GM23338 (cell line): Measurements from ENCODE around the gene SPIRE1. TPM values are rescaled to one million over a fixed set of nuclear protein-coding genes. Genes with fewer than 3 reads are reported as not detected.
A peak's percentile ranks its signal among the peaks of the same experiment; 100 is the strongest.

Source experiments
- ATAC-seq: fragments of 200-7000 bp; cut with Tn5 transposase; 3 replicates; pipeline ENCODE4 v1.9.1; 2020
- DNase-seq: peaks from one replicate; pipeline ENCODE4 v3.0.0-alpha.2; 2015; ENCODE audit warnings: low spot score
- H2AFZ ChIP-seq: fragments of 200-600 bp; sonication (generic); 2 replicates; pipeline ENCODE4 v1.8.0; 2016; ENCODE audit warnings: antibody characterized with exemption, mild to moderate bottlenecking, moderate library complexity
- H3F3A ChIP-seq: fragments of 200-600 bp; sonication (generic); replicated peaks from 2 replicates; pipeline ENCODE4 v1.8.0; 2017; ENCODE audit warnings: antibody characterized with exemption, mixed run types, low read depth
- H3K27ac ChIP-seq: fragments of 200-600 bp; sonication (generic); 2 replicates; pipeline ENCODE4 v1.6.1; 2016; ENCODE audit warnings: low read depth
- H3K27me3 ChIP-seq: fragments of 200-600 bp; sonication (generic); 2 replicates; pipeline ENCODE4 v1.8.0; 2016; ENCODE audit warnings: mild to moderate bottlenecking, mixed run types, moderate library complexity; ENCODE audit not compliant: insufficient read depth
- H3K36me3 ChIP-seq: fragments of 200-600 bp; sonication (generic); 2 replicates; pipeline ENCODE4 v1.8.0; 2016; ENCODE audit warnings: mild to moderate bottlenecking; ENCODE audit not compliant: insufficient read depth
- H3K4me1 ChIP-seq: fragments of 200-600 bp; sonication (generic); 2 replicates; pipeline ENCODE4 v1.8.0; 2016; ENCODE audit warnings: mild to moderate bottlenecking, moderate library complexity; ENCODE audit not compliant: insufficient read depth
- H3K4me2 ChIP-seq: fragments of 200-600 bp; sonication (generic); 2 replicates; pipeline ENCODE4 v1.7.1; 2017; ENCODE audit warnings: mixed run types
- H3K4me3 ChIP-seq: fragments of 200-600 bp; sonication (generic); 2 replicates; pipeline ENCODE4 v1.6.1; 2016; ENCODE audit warnings: mixed run types
- H3K79me2 ChIP-seq: fragments of 200-600 bp; sonication (generic); replicated peaks from 2 replicates; pipeline ENCODE4 v1.8.0; 2017; ENCODE audit warnings: mild to moderate bottlenecking; ENCODE audit not compliant: insufficient read depth
- H3K9me2 ChIP-seq: fragments of 200-600 bp; sonication (generic); 2 replicates; pipeline ENCODE4 v1.8.0; 2017; ENCODE audit not compliant: insufficient read depth
- H4K20me1 ChIP-seq: fragments of 200-600 bp; sonication (generic); replicated peaks from 2 replicates; pipeline ENCODE4 v1.8.0; 2017; ENCODE audit warnings: mild to moderate bottlenecking; ENCODE audit not compliant: insufficient read depth
- H3K27ac Mint-ChIP-seq: 2 replicates; pipeline ENCODE4 v1.8.0; 2020; ENCODE audit warnings: inconsistent platforms, mild to moderate bottlenecking, moderate library complexity, mixed read lengths
- H3K27me3 Mint-ChIP-seq: 3 replicates; pipeline ENCODE4 v1.8.0; 2022; ENCODE audit warnings: low read depth, mild to moderate bottlenecking, moderate library complexity, mixed read lengths, inconsistent platforms; ENCODE audit not compliant: insufficient read depth, poor library complexity
- H3K36me3 Mint-ChIP-seq: 3 replicates; pipeline ENCODE4 v1.8.0; 2021; ENCODE audit warnings: low read depth, mild to moderate bottlenecking, inconsistent platforms, moderate library complexity, mixed read lengths
- H3K4me1 Mint-ChIP-seq: 3 replicates; pipeline ENCODE4 v1.8.0; 2020; ENCODE audit warnings: mild to moderate bottlenecking, inconsistent platforms, mixed read lengths
- H3K4me3 Mint-ChIP-seq: 3 replicates; pipeline ENCODE4 v1.8.0; 2021; ENCODE audit warnings: moderate library complexity, mild to moderate bottlenecking, inconsistent platforms, mixed read lengths
- H3K9me3 Mint-ChIP-seq: 3 replicates; pipeline ENCODE4 v1.8.0; 2020; ENCODE audit warnings: moderate library complexity, mild to moderate bottlenecking, inconsistent platforms, mixed read lengths
- CREB1 ChIP-seq: fragments of 250-450 bp; sonication (Bioruptor Pico); IDR thresholded peaks from 2 replicates; pipeline ENCODE4 v1.5.0; 2020; ENCODE audit warnings: low read depth, mild to moderate bottlenecking, moderate library complexity
- EZH2 ChIP-seq: fragments of 200-600 bp; sonication (generic); IDR thresholded peaks from one replicate; pipeline ENCODE4 v1.8.0; 2017; ENCODE audit warnings: antibody characterized with exemption, mild to moderate bottlenecking, low read depth; ENCODE audit not compliant: unreplicated experiment
- EZH2phosphoT487 ChIP-seq: fragments of 200-600 bp; sonication (generic); IDR thresholded peaks from one replicate; pipeline ENCODE4 v1.8.1; 2018; ENCODE audit warnings: antibody characterized with exemption; ENCODE audit not compliant: unreplicated experiment
- JUNB ChIP-seq: IDR thresholded peaks from one replicate; pipeline ENCODE4 v1.6.1; 2016; ENCODE audit warnings: antibody characterized with exemption; ENCODE audit not compliant: unreplicated experiment
- NANOG ChIP-seq: IDR thresholded peaks from 2 replicates; pipeline ENCODE4 v1.6.1; 2016; ENCODE audit warnings: antibody characterized with exemption, borderline replicate concordance
- POLR2AphosphoS5 ChIP-seq: IDR thresholded peaks from 2 replicates; pipeline ENCODE4 v1.6.1; 2016; ENCODE audit warnings: antibody characterized with exemption, low read depth
- STAT1 ChIP-seq: IDR thresholded peaks from one replicate; pipeline ENCODE4 v1.6.1; 2016; ENCODE audit warnings: antibody characterized with exemption; ENCODE audit not compliant: unreplicated experiment
- ZNF114 ChIP-seq: fragments of 250-450 bp; sonication (Bioruptor Pico); IDR thresholded peaks from 2 replicates; pipeline ENCODE4 v1.5.0; 2020; ENCODE audit warnings: mild to moderate bottlenecking, moderate library complexity
- ZNF331 ChIP-seq: fragments of 250-450 bp; sonication (Bioruptor Pico); IDR thresholded peaks from 2 replicates; pipeline ENCODE4 v1.5.0; 2020; ENCODE audit warnings: low read depth, mild to moderate bottlenecking, moderate library complexity
- polyA plus RNA-seq: library from polyadenylated mRNA; unstranded; fragments of >200 nt; fragmentation: Nextera tagmentation; extraction: Ambion mirVana; gene quantifications from 2 replicates; pipeline ENCODE4 v1.2.1, GENCODE V29; 2016
- total RNA-seq: library from RNA; depleted of rRNA; stranded (reverse); fragments of >200 nt; shearing (Covaris generic); gene quantifications from 2 replicates; pipeline ENCODE4 v1.2.3, GENCODE V29; 2014
- TF ChIP-seq, protein P1 (sequence below): IDR thresholded peaks from one replicate; pipeline ENCODE4 v1.6.1; 2018; ENCODE audit warnings: antibody characterized with exemption; ENCODE audit not compliant: unreplicated experiment
- TF ChIP-seq, protein P2 (sequence below), 2 experiments: fragments of 200-600 bp in 1 of 2; sonication (generic) in 1 of 2; conservative IDR thresholded peaks; 2 replicates each; pipeline versions ENCODE4 v1.5.1 to v1.6.1; 2016 to 2017; ENCODE audit warnings: antibody characterized with exemption in 2 of 2, low read depth in 2 of 2, mild to moderate bottlenecking in 2 of 2, moderate library complexity in 1 of 2
- TF ChIP-seq, protein P3 (sequence below): fragments of 250-450 bp; sonication (Bioruptor Pico); IDR thresholded peaks from 2 replicates; pipeline ENCODE4 v1.5.0; 2020; ENCODE audit warnings: mild to moderate bottlenecking, moderate library complexity
- TF ChIP-seq, protein P4 (sequence below): IDR thresholded peaks from 2 replicates; pipeline ENCODE4 v1.6.1; 2016; ENCODE audit warnings: antibody characterized with exemption

The SPIRE1 gene
- total and polyA plus RNA-seq, 2 experiments from 2014 or later, result 2.9 to 15.5 TPM

DNA sequence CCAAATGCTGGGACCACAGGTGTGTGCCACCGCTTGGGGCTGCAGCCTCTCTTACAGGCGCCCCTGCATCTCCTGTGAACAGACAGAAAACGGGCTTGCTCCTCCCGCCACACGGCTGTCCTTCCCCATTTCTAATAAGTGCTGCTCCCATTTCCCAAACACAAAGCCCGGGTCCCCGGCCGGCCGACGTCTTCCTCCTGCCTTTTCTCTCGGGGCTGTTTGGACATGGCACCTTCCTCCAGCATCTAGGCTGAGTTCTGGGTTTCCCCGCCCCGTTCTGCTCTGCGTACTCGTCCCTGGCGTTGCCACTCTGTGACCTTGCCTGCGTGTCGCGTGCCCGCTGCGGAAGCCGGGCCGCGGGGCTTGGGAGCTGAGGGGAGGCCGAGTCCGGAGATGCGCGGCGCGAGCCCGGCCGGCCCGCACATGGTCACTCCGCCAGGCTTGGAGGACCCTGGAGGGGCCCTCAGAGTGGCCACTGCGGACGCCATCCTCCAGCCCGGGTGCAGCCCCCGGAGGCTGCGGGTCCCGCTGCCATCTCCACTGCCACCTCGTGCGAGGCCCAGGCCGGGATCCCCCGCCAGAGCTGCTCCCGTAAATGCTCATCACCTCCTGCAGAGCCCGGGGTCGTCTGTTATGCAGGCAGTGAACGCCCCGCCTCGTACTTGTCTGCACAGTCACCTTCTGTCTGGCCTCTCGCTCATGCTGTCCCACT, 223.9 kb downstream of the SPIRE1 start:
- TF ChIP-seq, protein P1, sequence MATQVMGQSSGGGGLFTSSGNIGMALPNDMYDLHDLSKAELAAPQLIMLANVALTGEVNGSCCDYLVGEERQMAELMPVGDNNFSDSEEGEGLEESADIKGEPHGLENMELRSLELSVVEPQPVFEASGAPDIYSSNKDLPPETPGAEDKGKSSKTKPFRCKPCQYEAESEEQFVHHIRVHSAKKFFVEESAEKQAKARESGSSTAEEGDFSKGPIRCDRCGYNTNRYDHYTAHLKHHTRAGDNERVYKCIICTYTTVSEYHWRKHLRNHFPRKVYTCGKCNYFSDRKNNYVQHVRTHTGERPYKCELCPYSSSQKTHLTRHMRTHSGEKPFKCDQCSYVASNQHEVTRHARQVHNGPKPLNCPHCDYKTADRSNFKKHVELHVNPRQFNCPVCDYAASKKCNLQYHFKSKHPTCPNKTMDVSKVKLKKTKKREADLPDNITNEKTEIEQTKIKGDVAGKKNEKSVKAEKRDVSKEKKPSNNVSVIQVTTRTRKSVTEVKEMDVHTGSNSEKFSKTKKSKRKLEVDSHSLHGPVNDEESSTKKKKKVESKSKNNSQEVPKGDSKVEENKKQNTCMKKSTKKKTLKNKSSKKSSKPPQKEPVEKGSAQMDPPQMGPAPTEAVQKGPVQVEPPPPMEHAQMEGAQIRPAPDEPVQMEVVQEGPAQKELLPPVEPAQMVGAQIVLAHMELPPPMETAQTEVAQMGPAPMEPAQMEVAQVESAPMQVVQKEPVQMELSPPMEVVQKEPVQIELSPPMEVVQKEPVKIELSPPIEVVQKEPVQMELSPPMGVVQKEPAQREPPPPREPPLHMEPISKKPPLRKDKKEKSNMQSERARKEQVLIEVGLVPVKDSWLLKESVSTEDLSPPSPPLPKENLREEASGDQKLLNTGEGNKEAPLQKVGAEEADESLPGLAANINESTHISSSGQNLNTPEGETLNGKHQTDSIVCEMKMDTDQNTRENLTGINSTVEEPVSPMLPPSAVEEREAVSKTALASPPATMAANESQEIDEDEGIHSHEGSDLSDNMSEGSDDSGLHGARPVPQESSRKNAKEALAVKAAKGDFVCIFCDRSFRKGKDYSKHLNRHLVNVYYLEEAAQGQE, result no peak
- TF ChIP-seq NANOG, result no peak
- no peak for TF ChIP-seq ZNF331 (CRISPR knock-in tag)
- no peak for TF ChIP-seq STAT1
- TF ChIP-seq, protein P2, sequence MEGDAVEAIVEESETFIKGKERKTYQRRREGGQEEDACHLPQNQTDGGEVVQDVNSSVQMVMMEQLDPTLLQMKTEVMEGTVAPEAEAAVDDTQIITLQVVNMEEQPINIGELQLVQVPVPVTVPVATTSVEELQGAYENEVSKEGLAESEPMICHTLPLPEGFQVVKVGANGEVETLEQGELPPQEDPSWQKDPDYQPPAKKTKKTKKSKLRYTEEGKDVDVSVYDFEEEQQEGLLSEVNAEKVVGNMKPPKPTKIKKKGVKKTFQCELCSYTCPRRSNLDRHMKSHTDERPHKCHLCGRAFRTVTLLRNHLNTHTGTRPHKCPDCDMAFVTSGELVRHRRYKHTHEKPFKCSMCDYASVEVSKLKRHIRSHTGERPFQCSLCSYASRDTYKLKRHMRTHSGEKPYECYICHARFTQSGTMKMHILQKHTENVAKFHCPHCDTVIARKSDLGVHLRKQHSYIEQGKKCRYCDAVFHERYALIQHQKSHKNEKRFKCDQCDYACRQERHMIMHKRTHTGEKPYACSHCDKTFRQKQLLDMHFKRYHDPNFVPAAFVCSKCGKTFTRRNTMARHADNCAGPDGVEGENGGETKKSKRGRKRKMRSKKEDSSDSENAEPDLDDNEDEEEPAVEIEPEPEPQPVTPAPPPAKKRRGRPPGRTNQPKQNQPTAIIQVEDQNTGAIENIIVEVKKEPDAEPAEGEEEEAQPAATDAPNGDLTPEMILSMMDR (conservative IDR thresholded peaks at IDR 0.05; ENCODE audit: low read depth in 2 of 2), result no peak
- TF ChIP-seq, protein P3, sequence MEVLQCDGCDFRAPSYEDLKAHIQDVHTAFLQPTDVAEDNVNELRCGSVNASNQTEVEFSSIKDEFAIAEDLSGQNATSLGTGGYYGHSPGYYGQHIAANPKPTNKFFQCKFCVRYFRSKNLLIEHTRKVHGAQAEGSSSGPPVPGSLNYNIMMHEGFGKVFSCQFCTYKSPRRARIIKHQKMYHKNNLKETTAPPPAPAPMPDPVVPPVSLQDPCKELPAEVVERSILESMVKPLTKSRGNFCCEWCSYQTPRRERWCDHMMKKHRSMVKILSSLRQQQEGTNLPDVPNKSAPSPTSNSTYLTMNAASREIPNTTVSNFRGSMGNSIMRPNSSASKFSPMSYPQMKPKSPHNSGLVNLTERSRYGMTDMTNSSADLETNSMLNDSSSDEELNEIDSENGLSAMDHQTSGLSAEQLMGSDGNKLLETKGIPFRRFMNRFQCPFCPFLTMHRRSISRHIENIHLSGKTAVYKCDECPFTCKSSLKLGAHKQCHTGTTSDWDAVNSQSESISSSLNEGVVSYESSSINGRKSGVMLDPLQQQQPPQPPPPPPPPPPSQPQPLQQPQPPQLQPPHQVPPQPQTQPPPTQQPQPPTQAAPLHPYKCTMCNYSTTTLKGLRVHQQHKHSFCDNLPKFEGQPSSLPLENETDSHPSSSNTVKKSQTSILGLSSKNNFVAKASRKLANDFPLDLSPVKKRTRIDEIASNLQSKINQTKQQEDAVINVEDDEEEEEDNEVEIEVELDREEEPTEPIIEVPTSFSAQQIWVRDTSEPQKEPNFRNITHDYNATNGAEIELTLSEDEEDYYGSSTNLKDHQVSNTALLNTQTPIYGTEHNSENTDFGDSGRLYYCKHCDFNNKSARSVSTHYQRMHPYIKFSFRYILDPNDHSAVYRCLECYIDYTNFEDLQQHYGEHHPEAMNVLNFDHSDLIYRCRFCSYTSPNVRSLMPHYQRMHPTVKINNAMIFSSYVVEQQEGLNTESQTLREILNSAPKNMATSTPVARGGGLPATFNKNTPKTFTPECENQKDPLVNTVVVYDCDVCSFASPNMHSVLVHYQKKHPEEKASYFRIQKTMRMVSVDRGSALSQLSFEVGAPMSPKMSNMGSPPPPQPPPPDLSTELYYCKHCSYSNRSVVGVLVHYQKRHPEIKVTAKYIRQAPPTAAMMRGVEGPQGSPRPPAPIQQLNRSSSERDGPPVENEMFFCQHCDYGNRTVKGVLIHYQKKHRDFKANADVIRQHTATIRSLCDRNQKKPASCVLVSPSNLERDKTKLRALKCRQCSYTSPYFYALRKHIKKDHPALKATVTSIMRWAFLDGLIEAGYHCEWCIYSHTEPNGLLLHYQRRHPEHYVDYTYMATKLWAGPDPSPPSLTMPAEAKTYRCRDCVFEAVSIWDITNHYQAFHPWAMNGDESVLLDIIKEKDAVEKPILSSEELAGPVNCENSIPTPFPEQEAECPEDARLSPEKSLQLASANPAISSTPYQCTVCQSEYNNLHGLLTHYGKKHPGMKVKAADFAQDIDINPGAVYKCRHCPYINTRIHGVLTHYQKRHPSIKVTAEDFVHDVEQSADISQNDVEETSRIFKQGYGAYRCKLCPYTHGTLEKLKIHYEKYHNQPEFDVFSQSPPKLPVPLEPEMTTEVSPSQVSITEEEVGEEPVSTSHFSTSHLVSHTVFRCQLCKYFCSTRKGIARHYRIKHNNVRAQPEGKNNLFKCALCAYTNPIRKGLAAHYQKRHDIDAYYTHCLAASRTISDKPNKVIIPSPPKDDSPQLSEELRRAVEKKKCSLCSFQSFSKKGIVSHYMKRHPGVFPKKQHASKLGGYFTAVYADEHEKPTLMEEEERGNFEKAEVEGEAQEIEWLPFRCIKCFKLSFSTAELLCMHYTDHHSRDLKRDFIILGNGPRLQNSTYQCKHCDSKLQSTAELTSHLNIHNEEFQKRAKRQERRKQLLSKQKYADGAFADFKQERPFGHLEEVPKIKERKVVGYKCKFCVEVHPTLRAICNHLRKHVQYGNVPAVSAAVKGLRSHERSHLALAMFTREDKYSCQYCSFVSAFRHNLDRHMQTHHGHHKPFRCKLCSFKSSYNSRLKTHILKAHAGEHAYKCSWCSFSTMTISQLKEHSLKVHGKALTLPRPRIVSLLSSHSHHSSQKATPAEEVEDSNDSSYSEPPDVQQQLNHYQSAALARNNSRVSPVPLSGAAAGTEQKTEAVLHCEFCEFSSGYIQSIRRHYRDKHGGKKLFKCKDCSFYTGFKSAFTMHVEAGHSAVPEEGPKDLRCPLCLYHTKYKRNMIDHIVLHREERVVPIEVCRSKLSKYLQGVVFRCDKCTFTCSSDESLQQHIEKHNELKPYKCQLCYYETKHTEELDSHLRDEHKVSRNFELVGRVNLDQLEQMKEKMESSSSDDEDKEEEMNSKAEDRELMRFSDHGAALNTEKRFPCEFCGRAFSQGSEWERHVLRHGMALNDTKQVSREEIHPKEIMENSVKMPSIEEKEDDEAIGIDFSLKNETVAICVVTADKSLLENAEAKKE, result no peak
- no peak for TF ChIP-seq ZNF114 (CRISPR knock-in tag)
- no peak for TF ChIP-seq EZH2
- no peak for TF ChIP-seq JUNB
- no peak for TF ChIP-seq POLR2AphosphoS5
- no peak for TF ChIP-seq CREB1 (CRISPR knock-in tag)
- TF ChIP-seq, protein P4, sequence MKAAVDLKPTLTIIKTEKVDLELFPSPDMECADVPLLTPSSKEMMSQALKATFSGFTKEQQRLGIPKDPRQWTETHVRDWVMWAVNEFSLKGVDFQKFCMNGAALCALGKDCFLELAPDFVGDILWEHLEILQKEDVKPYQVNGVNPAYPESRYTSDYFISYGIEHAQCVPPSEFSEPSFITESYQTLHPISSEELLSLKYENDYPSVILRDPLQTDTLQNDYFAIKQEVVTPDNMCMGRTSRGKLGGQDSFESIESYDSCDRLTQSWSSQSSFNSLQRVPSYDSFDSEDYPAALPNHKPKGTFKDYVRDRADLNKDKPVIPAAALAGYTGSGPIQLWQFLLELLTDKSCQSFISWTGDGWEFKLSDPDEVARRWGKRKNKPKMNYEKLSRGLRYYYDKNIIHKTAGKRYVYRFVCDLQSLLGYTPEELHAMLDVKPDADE, result no peak
- TF ChIP-seq EZH2phosphoT487, result no peak
- H3K4me3 Mint-ChIP-seq, result no peak overlapping the region
- H3K9me2 ChIP-seq, result no peaks in the 10 kb centered on the region
- H4K20me1 ChIP-seq, result no peaks in the 10 kb centered on the region
- H3K4me1 ChIP-seq, result peaks cover 11% of the 10 kb centered on the region
- peak overlapping the region; percentile 28; the same call in 1 of the 2 replicates for H3K27ac Mint-ChIP-seq
- H3K9me3 Mint-ChIP-seq, result no peaks in the 10 kb centered on the region; the same call in 2 of the 3 replicates
- ATAC-seq (peak; percentile 14; the same call in 2 of the 3 replicates), DNase-seq (no peak)
- peaks cover 8% of the 10 kb centered on the region; the same call in 1 of the 2 replicates for H3K36me3 ChIP-seq
- no peaks in the 10 kb centered on the region for H3K27me3 ChIP-seq
- H3K4me2 ChIP-seq, result peak overlapping the region; percentile 40
- no peak overlapping the region for H2AFZ ChIP-seq
- H3K27ac ChIP-seq, result no peak overlapping the region
- peaks cover 23% of the 10 kb centered on the region for H3K36me3 Mint-ChIP-seq
- H3K79me2 ChIP-seq, result no peaks in the 10 kb centered on the region
- no peak overlapping the region for H3K4me3 ChIP-seq
- H3K27me3 Mint-ChIP-seq, result peaks cover 11% of the 10 kb centered on the region
- peaks cover 10% of the 10 kb centered on the region for H3K4me1 Mint-ChIP-seq
- no peaks in the 10 kb centered on the region; the same call in 1 of the 2 replicates for H3F3A ChIP-seq
